ENCODE data around the gene DOCK4.

DOCK4 gene

DNA sequence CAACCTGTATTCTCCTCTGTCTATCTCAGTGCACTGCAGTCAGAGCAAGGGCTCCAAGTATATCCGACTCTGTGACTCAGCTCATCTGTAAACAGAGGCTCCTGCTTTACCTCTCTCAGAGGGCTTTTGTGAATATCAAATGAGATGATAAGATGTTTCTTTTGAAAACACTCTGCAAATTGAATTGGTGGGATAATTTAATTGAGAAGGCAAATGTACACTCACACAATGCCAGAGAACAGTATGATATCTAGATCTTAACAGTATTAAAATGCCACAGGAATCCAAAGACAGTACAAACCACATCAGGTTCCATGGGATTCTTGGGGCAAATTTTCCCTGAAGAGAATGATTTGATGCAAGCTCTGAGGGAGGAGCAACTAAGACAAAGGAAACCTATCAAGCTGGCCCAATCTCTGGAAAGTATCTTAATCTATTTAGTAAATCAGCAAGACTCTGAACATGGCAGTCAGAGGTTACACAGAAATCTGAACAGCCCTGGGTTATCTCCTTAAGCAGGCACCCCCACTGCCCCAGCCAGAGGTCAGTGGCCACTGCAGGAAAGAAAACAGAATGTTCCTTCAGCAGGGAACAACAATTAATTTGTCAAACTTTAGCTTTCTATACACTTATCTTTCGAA lies 45.9 kb downstream of the DOCK4 start:
- no peak for DNase-seq

DNA sequence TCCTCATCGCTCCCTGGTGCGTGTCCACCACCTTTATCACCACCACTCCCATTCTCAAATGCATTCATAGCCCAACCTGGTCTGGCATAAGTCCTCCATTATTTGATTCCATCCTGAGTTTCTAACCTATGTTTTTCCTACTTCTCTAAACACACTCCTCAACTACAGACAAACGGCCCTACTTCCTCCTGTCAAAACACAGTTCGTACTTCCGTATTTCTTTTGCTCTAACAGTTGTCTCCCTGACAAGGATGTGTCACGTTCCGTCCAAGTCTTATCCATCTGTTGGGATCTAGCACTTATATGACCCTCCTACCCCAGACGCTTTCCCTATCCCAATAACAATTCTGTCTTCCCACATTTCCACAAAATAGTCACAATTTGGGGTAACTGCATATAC lies 46.8 kb downstream of the DOCK4 start:
- no peak for DNase-seq

DNA sequence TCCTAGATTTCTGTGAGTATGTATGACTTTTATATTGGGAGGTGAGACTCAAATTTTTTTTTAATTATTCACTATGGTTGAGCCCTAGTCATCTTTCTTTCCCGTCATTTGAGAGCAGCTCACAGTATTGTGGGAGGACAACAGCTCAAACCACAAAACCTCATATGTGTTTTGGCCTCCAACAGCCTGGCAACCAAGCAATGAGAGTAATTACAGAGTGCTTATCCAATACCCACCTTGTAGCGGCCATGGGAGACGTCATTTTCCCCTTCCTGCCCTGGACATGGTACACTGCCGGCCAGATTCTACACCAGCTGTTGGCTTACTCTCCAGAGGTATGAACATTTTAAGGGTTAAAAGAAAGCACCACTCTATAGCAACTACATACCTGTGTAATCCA lies 49.1 kb downstream of the DOCK4 start:
- peak in 1 of 5 experiments; percentile 3 for DNase-seq

DNA sequence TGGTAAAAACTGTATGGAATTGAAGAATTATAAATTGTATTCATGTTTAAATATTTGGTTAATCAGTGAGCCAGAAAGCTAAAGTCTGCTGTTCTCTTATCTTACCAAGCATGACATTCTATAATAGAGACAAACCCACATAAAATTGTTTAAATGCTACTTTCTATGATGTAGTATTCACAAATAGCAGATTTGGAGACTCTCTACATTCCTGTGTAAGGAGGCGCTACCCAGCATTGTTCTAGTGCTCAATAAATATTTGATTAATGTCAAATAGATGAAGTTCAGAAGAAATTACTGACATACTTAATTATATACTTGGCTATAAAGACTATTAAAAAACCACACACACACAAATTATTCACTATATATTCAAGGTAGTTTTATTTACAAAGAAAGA lies 49.8 kb downstream of the DOCK4 start:
- no peak for DNase-seq

DNA sequence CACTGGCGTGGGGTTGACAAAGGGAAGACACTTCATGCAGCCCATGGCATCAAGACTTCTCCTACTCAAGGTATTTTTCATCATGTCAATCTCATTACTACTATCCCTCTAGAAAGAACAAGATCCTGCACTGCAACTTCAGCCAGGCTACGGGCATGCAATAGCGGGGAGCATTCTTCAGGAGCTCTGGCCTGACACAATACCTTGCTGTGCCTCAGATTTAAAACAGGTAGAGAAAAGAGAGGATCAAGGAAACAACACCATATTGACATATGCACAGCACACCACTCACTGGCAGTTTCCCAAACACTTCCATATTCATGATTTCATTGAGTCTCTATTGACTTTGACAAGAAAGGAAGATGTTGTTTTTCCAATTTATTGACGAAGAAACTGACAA lies 51.5 kb downstream of the DOCK4 start:
- no peak for DNase-seq

DNA sequence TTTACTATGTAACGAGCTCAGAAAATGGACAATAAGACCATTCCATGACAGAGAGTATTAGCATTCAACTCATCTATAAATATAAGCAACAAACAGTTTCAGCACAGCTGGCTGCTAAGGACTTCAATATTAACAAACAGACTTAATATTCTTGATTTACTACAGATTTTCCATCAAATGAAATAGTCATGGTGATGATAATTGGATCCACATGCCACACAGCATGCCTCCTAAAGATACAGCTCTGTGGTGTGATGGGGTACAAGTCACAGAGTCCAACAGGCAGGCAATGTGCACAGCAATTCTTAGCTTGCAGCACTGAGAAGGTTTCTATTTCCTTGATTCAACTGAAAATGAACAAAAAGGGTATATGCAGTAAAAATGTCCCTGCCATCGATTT lies 54.0 kb downstream of the DOCK4 start:
- no peak for DNase-seq

DNA sequence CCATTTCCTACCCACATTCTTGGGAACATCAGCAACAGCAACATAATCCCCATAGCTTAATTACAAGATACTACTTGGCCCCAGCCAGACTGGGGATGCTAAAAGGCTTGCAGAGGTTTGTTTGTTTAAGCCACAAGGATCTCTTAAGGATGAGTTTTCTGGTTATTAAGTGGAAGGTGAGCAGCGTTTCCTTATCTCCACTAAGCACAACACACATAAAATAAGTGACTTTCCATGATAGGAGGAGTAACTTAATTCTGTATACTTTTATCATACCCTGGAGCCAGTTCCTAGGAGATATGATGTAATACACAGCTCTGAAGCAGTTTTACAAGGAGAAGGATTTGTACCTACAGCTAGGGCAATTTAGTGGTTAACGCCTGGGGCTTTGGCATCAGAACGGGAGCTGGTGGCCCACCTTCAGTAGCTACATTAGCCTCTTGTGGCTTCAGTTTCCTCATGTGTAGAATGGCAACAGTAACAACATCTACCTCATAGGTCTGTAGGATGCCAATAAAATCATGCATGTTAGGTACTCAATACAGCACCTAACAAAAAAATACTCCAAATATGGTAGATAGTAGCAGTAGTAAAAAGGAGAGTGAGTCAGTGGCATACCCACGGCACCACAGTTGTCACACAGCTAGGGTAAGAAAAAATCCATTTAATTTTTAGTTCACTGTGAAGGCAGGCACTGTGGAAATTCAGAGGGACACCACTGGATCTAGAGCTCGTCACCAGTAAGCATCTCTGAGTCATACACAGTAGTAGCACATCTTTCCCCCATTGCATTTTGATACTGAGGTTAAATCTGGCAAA lies 55.2 kb downstream of the DOCK4 start:
- DNase-seq: no peak

DNA sequence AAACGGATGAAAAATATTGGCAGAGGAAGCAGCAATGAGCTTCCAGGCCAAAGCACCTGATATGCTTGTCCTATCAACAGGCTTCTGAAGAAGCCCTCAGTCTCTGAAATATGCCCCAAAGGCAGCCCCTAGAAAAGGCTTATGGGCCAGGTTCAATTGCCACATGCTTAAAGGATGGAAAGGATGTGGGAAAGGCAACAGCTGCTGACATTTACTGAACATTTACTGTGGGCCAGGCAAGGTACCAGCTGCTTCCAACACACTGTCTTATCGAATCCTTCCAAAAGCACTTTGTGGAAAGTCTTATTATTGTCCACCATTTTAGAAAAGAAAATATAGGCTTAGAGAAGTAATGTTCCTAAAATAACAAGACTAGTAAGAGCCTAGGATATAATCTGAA lies 56.5 kb downstream of the DOCK4 start:
- no peak for DNase-seq

DNA sequence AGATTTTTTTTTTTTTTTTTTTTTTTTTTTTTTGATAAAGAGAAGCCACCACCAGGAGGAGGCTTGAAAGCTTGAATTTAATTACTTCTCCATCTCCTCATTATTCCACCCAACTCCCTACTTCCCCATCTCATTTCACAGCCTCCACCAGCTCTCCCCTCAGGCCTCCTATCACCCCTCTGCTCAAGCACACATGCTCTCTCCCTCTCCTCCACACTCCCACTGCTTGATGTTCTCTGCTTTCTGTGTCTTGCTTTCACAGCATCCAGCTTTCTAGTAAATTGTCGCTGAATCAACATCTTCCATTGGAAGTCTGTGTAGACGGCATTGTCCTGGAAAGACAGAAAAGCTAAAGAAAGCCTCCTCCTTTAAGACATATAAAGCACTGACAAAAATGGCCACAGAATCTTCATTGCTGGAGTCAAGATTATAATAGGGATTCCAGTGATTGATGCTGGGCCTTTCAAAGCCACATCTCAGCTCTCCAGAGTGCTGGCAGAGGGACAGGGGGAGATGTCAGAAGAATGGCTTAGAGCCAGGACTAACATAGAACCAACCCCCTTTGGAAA lies 58.3 kb downstream of the DOCK4 start:
- no peak for DNase-seq

DNA sequence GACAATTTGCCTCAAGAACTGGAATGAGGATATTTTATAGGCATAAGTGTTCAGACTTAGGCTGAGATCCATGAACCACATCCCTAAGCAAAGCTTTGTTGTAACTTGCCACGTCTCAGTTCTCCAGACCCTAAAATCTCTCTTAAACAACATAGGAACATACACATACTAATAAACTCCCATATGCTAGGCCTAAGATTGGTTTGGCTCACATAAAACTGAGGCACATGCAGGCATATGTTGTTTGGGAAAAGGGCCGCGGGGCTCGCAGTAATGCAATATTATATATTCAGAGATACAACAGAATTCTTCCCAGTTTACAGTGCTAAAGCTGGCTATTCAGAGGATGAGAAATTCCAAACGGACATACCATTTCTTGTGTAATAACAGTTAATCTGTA lies 61.0 kb downstream of the DOCK4 start:
- DNase-seq: no peak

DNA sequence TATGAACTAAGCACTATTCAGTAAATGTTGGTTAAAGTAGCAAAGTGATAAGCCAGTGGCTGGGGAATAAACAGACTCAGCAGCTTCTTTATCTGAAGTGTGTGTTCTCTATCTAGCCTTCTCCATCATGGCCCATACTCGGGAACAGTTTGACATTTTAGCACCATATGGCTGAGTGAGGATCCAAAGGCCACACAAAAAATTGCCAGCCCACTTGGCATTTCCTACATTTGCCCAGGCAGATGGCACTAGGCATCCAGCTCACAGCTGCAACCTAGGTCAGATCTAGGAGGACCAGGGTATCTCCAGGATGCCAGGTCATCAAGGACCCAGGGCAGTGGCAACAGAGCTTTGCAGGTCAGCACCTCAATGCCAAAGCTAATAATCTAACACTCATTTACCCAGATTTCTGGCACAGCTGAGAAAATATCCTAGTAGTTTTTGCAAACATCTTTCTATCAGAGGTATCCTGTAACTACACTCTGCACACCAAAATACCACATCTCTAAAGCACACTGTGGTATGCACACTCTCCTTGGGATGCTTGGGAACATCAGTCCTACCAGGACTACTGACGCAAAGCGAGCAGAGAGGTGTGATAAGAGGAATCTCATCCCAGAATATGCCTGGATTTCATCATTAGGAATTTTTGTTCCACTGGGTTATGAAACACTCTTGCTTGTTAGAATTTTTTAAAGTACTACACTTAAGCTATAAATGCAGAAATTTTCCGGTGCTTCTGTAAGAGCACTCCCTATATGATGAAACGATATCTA lies 61.7 kb downstream of the DOCK4 start:
- DNase-seq: no peak

DNA sequence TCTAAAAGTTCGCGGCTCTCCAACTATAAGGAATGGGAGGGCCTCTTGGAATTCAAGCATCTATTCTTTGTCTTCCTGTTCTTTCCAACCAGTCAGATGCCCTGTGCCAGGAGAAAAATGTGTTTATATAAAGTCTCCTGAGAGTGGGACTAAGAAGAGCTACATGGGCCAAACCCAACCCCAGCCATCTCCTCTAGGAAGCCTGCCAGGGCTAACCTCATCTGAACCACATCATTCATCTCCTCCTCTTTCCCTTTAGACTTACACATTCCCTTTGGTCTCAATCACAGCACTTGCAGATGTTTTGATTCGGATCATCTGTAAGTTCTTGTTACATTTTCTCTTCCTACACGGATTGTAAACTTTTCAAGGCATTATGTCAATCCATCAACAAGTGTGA lies 62.6 kb downstream of the DOCK4 start:
- no peak for DNase-seq

DNA sequence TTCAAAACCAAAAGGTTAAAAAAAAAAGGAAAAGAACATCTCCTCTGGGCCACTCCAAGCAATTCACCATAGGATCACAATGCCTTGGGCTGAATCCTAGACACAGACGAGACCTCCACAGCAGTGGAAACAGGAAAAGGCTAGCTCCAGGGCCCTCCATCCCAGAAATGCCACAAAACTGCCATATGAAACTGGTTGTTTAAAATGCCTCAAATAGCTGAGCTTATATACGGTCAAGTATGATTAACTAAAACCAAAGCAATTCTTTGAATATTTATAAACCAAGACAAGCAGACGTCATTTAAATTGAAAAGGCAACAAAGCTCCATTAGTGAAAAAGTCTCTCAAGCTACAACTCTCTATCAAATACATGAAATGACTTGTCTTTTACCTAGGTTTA lies 63.1 kb downstream of the DOCK4 start:
- DNase-seq: no peak

DNA sequence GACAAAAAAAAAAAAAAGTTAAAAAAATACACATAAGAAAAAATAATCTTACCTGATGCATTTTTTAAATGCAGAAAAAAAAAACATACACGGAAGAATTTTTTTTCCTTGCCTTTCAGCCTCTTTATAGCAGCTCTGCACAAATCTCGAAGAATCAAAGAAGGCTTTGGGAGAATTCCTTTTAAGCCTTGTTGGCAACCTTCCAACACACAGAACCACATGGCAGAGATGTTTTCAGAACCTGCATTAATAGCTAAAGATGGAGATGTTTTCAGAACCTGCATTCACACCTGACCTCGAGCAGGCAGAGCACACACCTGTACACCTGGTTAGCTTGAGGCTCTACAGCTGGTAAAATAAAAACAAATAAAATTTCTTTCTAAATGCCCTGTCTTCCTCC lies 65.6 kb downstream of the DOCK4 start:
- DNase-seq: no peak

DNA sequence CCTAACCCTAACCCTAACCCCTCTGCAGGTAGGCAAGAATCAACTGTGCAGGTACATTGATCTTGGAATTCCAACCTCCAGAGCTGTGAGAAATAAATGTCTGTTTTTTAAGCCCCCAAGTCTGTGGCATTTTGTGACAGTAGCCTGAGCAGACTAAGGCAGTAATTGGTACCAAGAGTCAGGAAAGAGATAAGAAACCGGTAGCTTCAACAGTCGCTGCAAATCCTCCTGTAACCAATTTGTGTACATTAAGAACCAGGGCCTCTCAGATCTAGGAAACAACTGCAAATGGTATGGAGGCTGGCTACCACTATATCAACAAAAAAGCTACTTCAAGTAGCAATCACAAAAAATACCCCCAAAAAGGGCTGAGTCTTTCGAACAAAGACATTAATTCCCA lies 67.3 kb downstream of the DOCK4 start:
- DNase-seq: no peak

DNA sequence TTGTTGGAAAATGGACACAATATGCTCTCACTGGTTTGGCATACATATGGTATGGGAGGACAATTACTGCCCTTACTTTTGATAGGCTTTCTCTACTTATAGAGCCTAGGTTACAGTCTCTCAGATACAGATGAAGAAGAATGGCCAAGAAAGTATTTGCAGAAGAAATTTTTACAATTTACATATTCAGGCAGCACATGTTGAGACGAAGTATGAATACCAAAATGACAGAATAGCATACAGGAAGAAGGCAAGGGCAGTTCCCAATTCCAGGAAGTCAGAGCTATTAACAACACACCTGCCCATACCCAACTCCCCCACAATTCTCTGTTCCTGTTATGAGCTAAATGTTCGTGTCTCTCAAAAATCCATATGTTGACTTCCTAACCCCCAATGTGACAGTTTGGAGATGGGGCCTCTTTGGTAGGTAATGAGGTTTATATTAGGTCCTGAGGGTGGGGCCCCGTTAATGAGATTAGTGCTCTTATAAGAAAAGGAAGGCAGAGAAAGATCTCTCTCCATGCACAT lies 67.8 kb downstream of the DOCK4 start:
- no peak for DNase-seq

DNA sequence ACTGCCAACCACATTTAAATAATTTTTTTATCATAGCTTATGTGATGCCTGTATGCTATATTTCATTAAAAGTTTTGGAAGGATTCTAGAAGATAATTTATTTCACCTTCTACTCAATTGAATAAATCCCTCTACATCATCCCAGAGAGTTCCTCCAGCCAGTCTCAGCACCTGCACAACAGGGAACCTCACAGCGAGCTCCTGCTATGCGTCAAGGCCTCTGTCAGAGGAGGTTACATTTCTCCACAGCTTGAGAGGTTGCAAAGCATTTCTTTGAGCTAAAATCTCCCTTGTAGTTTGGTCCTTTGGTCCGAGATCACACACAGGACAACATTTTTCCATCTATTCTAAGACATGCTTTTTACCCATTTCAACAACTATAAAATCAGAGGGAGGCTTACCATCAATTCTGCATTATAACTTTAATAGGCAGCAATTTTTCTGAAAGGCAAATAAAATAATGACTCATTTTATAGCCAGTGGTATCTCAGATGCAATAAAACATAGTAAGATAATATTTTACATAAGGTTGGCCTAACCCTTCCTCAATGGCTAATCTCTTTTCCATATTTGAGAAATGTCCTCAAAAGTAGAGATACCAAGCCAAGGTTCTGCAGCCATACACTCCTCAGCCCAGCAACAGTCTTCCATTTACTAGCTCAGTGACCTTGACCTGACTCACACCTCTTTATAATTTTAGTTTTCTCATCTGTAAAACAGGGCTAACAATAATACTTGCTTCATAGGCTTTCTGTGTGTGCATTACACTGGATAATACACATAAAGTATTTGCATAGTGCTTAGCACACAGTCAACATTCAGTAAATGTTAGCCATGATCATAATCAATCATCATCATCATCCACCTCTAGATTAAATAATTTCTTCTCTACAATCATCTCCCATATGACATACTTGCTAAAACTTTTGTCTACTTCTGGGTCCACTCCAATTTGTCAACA lies 68.8 kb downstream of the DOCK4 start:
- DNase-seq: no peak

DNA sequence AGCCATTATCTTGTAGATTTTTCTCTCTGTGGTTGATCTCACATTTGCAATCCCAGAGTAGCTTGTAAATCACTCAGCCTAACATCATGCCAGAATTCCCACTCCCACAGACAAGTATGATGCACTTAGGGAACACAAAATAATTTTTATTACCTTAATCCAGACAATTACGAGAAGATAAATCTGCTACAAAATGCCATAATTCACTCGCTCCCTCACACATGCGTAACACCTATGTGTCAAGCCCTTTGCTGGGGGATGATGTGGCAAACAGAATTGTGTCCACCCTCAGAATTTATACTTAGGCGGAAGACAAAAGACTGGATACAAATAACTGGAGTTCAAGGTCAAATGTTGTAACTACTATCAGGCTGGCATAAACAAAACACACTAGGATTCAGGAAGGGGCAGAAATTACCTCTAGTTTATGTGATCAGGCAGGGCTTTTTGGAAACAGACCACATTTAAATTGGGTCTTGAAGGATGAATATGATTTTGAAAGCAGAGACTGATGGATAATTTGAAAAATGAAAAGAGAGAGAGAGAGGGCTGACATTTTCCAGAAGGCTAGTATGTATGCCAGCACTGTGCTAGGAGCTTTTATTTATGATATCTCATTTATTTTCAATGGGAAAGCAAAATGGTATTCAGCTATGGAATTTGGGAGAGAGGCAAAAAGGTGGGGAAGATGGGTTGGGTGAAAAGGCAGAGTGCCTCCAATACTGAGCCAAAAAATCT lies 69.8 kb downstream of the DOCK4 start:
- DNase-seq: no peak

DNA sequence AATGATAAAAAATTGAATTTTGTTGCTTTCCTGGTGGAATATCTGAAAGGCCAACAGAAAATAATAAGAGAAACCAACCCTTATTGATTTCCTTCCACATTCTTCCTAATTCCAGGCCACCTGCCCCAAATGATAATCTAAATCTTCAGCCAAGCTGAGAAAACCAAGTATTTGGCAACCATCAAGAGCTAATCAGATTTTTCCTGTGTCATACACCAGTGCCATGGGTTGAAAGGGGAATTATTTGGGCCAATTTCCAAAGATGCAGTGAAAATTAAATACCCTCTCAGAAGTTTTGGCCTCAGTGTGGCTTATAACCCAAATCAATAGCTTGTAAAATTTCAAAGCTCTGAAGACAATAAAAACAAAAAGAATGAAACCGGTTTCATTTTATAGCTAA lies 70.4 kb downstream of the DOCK4 start:
- no peak for DNase-seq

DNA sequence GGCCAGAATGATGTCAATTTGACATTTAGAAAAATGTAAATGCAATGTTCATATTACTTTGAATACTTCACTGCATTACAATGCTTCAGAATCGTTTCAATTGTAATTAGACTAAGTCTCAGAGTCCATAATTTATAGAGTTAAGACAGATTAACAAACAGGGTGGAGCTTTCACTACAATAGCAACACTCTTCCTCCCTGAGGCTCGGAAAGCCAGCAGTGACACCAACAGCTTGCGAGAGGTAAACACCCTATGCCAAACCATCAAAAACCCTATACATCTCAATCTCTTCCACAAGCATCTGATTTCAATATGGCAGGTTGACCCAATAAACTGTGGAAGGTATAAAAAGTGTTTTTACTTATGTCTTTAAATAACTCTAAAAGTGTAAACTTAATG lies 72.2 kb downstream of the DOCK4 start:
- DNase-seq: no peak

DNA sequence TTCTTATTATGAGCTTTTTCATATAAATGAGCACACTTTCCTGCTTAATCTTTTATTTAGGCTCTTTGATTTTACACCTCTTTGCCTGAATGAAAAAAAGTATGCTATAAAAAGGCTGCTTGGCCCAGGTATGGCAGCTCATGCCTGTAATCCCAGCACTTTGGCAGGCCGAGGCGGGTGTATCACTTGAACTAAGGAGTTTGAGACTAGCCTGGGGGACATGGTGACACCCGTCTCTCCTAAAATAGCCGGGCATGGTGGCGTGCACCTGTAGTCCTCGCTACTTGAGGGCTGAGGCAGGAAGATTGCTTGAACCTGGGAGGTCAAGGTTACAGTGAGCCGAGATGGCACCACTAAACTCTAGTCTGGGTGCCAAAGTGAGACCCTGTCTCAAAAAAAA lies 72.9 kb downstream of the DOCK4 start:
- no peak for DNase-seq
